Caco-2 (cell line): ENCODE data around the gene ATP1A1. TPM values are rescaled to one million over a fixed set of nuclear protein-coding genes. Genes with fewer than 3 reads are reported as not detected.

ENCODE experiments used
- BruUV-seq: library from RNA; stranded (reverse); fragments of 400-500 nt; replicated peaks from 2 replicates; lab custom pipeline; 2021; lab: Mats Ljungman, UMichigan
- CTCF ChIA-PET: fragments of 300-600 bp; sonication (Branson Sonifier 250); formaldehyde crosslinking; loops from one replicate; lab custom pipeline; 2022; ENCODE audit warnings: antibody characterized with exemption; lab: Charles Lee
- POLR2A ChIA-PET: fragments of 300-600 bp; sonication (Branson Sonifier 250); formaldehyde crosslinking; loops from one replicate; lab custom pipeline; 2022; ENCODE audit warnings: antibody characterized with exemption; lab: Charles Lee
- DNase-seq, 2 experiments: peaks; one replicate each; pipeline versions ENCODE4 v3.0.0 to v3.0.0-alpha.2; 2020 to 2022
- H3K27me3 ChIP-seq: replicated peaks from 2 replicates; pipeline ENCODE4 v1.6.0; 2011; ENCODE audit warnings: low read length; ENCODE audit not compliant: control insufficient read depth, insufficient read depth
- H3K36me3 ChIP-seq: 2 replicates; pipeline ENCODE4 v1.5.1; 2011; ENCODE audit warnings: low read length; ENCODE audit not compliant: control insufficient read depth, insufficient read depth
- H3K4me1 ChIP-seq: fragments of 250-450 bp; sonication (Bioruptor Pico); 2 replicates; pipeline ENCODE4 v1.5.1; 2020; ENCODE audit warnings: mild to moderate bottlenecking
- H3K4me3 ChIP-seq: 2 replicates; pipeline ENCODE4 v1.5.1; 2011; ENCODE audit warnings: low read depth, mild to moderate bottlenecking, control low read depth, low read length
- H3K9me3 ChIP-seq: fragments of 250-450 bp; sonication (Bioruptor Pico); 2 replicates; pipeline ENCODE4 v1.5.1; 2020; ENCODE audit warnings: mild to moderate bottlenecking, moderate library complexity
- H3K27ac Mint-ChIP-seq: one replicate; pipeline ENCODE4 v1.8.0; 2022; ENCODE audit warnings: mixed read lengths; ENCODE audit not compliant: unreplicated experiment
- H3K27me3 Mint-ChIP-seq: one replicate; pipeline ENCODE4 v1.8.0; 2022; ENCODE audit warnings: mixed read lengths; ENCODE audit not compliant: insufficient read depth, unreplicated experiment
- H3K36me3 Mint-ChIP-seq: one replicate; pipeline ENCODE4 v1.8.0; 2022; ENCODE audit warnings: mild to moderate bottlenecking, mixed read lengths; ENCODE audit not compliant: insufficient read depth, unreplicated experiment
- H3K4me1 Mint-ChIP-seq: one replicate; pipeline ENCODE4 v1.8.0; 2022; ENCODE audit warnings: low read depth, mixed read lengths; ENCODE audit not compliant: unreplicated experiment
- H3K4me3 Mint-ChIP-seq: one replicate; pipeline ENCODE4 v1.8.0; 2022; ENCODE audit warnings: mild to moderate bottlenecking, moderate library complexity, mixed read lengths; ENCODE audit not compliant: unreplicated experiment
- H3K9me3 Mint-ChIP-seq: one replicate; pipeline ENCODE4 v1.8.0; 2022; ENCODE audit warnings: mixed read lengths; ENCODE audit not compliant: unreplicated experiment
- intact Hi-C: fragments of 100-400 bp; cut with micrococcal nuclease; formaldehyde crosslinking; loops from one replicate; pipeline ENCODE4 v1.10.0; 2022; ENCODE audit not compliant: unreplicated experiment
- total RNA-seq: library from RNA; stranded (reverse); gene quantifications from 2 replicates; pipeline ENCODE4 v1.2.3, GENCODE V29; 2022
- TF ChIP-seq, protein P1 (sequence below), 2 experiments: fragments of 200-600 bp in 1 of 2; IDR thresholded peaks; 1 replicate in 1 of 2; 2 replicates in 1 of 2; pipeline versions ENCODE4 v1.5.1 to v1.8.0; 2011 to 2022; ENCODE audit warnings: antibody characterized with exemption in 1 of 2, control low read depth in 1 of 2, inconsistent platforms in 1 of 2, low read depth in 1 of 2, low read length in 1 of 2, mild to moderate bottlenecking in 1 of 2, moderate library complexity in 1 of 2; ENCODE audit not compliant: insufficient read depth in 1 of 2, severe bottlenecking in 1 of 2, unreplicated experiment in 1 of 2

The ATP1A1 gene
- total RNA-seq, 1 experiment from 2014 or later = 508 TPM

- TF ChIP-seq, protein P1, sequence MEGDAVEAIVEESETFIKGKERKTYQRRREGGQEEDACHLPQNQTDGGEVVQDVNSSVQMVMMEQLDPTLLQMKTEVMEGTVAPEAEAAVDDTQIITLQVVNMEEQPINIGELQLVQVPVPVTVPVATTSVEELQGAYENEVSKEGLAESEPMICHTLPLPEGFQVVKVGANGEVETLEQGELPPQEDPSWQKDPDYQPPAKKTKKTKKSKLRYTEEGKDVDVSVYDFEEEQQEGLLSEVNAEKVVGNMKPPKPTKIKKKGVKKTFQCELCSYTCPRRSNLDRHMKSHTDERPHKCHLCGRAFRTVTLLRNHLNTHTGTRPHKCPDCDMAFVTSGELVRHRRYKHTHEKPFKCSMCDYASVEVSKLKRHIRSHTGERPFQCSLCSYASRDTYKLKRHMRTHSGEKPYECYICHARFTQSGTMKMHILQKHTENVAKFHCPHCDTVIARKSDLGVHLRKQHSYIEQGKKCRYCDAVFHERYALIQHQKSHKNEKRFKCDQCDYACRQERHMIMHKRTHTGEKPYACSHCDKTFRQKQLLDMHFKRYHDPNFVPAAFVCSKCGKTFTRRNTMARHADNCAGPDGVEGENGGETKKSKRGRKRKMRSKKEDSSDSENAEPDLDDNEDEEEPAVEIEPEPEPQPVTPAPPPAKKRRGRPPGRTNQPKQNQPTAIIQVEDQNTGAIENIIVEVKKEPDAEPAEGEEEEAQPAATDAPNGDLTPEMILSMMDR (IDR thresholded peaks at IDR 0.05; ENCODE audit: insufficient read depth in 1 of 2, low read depth in 1 of 2, low read length in 1 of 2, severe bottlenecking in 1 of 2, unreplicated experiment in 1 of 2) = no peak
- Mint-ChIP-seq H3K9me3 (no peaks in the 10 kb centered on the region), H3K4me3 (no peak overlapping the region), H3K36me3 (peaks cover 4% of the 10 kb centered on the region), H3K27ac (no peak overlapping the region), H3K4me1 (no peaks in the 10 kb centered on the region), H3K27me3 (no peaks in the 10 kb centered on the region)
- DNase-seq = no peak
- ChIA-PET CTCF (no interaction called here), POLR2A (no interaction called here)
- no TSS peak for BruUV-seq
- Histone ChIP-seq H3K36me3 (no peaks in the 10 kb centered on the region), H3K27me3 (no peaks in the 10 kb centered on the region), H3K4me3 (no peak overlapping the region), H3K4me1 (no peaks in the 10 kb centered on the region), H3K9me3 (no peaks in the 10 kb centered on the region)
- intact Hi-C loops = no loop called here
Measured at GRCh38 chr1:116424438-116424837, 51.4 kb downstream of the ATP1A1 start.

DNA sequence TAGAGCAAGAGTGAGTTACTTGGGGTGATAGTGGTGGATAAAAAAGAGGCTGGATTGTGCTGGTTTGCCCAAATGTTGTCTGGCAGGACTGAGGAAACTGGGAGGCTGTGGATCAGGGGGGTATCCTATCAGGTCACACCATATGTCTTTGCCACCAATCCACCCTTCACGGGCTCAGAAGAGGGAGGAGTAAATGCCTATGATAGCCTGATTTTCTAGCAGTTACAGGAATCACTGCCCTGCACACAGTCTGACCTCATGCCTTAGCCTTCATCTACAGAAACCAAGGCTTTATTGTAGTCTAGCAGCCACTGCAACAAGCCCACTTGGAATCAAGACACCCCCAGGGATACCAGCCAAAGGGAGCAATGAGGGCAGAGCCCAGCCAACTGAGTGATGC, 51.8 kb downstream of the ATP1A1 start:
- Histone ChIP-seq H3K27me3 (no peaks in the 10 kb centered on the region), H3K9me3 (no peaks in the 10 kb centered on the region), H3K36me3 (no peaks in the 10 kb centered on the region), H3K4me3 (no peak overlapping the region), H3K4me1 (no peaks in the 10 kb centered on the region)
- Mint-ChIP-seq H3K27me3 (no peaks in the 10 kb centered on the region), H3K36me3 (peaks cover 4% of the 10 kb centered on the region), H3K4me3 (no peak overlapping the region), H3K9me3 (no peaks in the 10 kb centered on the region), H3K27ac (no peak overlapping the region), H3K4me1 (no peaks in the 10 kb centered on the region)
- CTCF ChIA-PET = no interaction called here
- no peak for DNase-seq
- POLR2A ChIA-PET = no interaction called here
- TF ChIP-seq, protein P1 (IDR thresholded peaks at IDR 0.05; ENCODE audit: insufficient read depth in 1 of 2, low read depth in 1 of 2, low read length in 1 of 2, severe bottlenecking in 1 of 2, unreplicated experiment in 1 of 2) = no peak
- intact Hi-C loops = no loop called here
- BruUV-seq = no TSS peak

DNA sequence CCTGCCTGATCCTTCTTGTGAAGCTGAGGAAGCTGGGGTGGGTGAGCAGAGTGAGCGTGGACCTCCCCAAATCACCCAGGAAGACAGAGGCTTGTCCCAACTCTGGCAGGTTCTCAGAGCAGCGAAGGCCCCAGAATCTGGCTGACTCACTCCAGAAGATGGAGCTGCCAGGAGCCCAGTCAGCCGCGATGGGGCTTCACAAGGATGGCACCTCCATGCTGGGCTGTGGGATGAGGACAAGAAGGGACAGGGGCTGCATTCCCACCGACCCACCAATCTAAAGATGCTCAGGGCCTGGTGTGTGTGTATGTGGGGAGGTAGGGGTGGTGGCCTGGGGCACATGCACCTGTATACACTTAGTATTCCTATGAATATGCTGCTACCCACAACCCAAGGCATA, 52.9 kb downstream of the ATP1A1 start:
- Histone ChIP-seq H3K27me3 (no peaks in the 10 kb centered on the region), H3K9me3 (no peaks in the 10 kb centered on the region), H3K4me1 (no peaks in the 10 kb centered on the region), H3K36me3 (no peaks in the 10 kb centered on the region), H3K4me3 (no peak overlapping the region)
- Mint-ChIP-seq H3K4me3 (no peak overlapping the region), H3K9me3 (no peaks in the 10 kb centered on the region), H3K36me3 (peaks cover 4% of the 10 kb centered on the region), H3K27me3 (no peaks in the 10 kb centered on the region), H3K4me1 (no peaks in the 10 kb centered on the region), H3K27ac (no peak overlapping the region)
- ChIA-PET CTCF (no interaction called here), POLR2A (no interaction called here)
- TF ChIP-seq, protein P1 (IDR thresholded peaks at IDR 0.05; ENCODE audit: insufficient read depth in 1 of 2, low read depth in 1 of 2, low read length in 1 of 2, severe bottlenecking in 1 of 2, unreplicated experiment in 1 of 2) = no peak
- BruUV-seq = no TSS peak
- intact Hi-C loops = no loop called here
- no peak for DNase-seq
